Stimulated activated CD8-positive, alpha-beta memory T cell treated with anti-CD3 and anti-CD28 coated beads, Interleukin-2, amount 100 ng/mL, for 1 hour (primary cell): ENCODE results near the gene ROR1.

Source experiments
- DNase-seq, 2 donors: peaks; one replicate each; pipeline ENCODE4 v3.0.0-alpha.2; 2020; ENCODE audit warnings: low read depth in 2 of 2

ROR1 gene

DNA sequence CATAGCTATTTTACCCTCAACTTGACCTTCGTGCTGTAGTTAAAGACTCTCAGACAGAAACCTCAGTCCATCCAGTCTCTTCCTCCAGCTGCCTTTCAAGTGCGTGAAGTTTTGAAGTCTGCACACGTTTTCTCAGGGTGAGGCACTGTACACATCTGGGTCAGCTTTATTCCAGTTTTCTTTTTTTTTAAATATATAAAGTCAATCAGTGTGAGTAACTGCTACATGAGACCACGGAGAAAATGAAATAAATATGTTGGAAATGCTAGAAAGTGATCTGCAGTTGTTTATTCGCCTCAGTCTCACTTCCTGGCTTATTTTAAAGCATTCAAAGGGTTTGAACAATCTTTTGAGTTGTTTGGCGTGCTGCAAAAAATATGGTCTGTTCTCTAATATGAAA is 135.7 kb downstream of the ROR1 start:
- no peak for DNase-seq

DNA sequence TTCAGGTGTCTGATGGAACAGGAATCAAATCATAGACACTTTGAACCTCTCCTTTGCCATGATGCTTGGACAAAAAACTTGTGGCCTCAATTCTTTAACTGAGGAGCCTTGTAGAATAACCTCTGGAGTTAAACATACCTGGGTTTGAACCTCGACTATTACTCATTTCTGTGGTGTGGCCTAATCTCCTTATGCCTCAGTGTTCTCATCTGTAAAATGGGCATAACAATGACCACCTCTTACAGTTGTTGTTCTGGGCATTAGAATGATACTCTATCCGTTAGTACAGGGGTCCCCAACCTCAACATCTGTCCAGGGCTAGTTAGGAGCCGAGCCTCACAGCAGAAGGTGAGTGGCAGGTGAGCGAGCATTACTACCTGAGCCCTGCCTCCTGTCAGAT is 137.2 kb downstream of the ROR1 start:
- DNase-seq: no peak

DNA sequence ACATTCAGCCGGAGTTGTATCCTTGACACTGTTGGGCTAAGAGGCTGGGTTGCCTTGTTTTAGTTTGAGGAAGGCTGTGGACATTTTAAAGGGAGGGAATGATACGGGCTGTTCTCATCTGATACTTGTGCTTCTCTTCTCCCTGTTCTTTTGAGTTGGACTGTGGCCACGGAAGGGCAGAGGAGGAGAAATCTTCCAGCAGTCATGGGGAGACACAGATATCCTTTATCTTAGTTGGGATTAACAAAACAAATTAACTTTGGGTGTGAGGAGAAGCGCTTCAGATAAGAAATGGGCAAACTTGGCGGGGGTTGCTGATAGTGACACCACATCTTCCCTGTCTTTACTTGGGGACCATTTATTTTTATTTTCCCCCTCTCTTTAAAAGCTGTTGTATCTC is 138.8 kb downstream of the ROR1 start:
- DNase-seq: no peak

DNA sequence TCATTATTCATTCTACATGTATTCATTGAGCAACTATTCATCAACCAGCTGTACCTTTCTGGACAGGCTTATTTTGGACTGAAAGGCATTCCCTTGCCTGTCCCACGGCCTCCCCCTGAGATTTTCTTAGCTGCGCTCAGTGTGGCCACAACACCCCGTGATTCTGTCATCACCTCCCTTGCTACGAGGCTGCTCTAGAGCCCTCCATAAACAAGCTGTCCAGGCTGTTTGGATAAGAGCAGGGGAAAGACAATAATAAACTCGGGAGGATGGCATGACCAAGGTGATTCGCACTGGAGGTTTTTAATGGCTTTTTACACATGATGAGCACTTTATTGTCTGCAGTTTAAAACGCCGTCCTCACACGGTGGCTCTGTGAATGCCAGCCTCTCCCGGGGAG is 139.7 kb downstream of the ROR1 start:
- DNase-seq: no peak

DNA sequence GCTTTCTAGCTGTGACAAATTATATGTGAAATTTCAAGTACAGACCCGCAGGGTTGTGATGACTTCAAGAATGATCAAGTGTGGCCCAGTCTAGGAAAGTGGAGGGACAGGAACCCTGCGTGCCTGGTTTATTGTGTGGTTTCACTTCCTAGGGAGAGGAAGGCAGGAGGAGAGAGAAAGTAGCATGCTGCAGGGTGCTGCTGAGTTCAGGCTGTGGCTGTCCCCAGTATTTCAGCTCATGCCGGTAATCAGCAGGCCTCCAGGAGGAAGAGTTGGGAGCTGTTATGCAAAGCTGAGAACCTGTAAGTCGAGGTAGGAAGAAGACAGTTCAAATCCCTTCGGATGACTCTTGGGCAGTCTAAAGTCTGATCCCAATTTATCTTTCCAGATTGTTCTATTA is 140.4 kb downstream of the ROR1 start:
- DNase-seq: no peak

DNA sequence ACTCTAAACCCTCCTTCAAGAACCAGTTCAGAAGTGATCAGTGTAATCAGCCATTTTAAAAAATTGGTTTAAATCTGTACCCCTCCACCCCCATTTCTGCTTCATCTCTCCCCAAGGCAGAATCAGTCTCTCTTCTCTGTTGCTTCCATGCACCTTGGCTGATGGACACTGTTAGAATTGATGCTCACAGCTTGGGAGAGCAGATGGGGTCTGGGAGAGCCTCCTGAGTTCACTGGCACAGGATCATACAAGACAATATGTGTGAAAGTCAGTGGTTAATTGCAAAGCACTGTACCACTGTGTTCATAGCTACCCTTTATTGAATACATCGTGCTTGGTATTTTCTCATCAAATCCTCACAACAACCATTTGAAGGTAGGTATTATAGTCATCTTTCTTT is 140.9 kb downstream of the ROR1 start:
- no peak for DNase-seq

DNA sequence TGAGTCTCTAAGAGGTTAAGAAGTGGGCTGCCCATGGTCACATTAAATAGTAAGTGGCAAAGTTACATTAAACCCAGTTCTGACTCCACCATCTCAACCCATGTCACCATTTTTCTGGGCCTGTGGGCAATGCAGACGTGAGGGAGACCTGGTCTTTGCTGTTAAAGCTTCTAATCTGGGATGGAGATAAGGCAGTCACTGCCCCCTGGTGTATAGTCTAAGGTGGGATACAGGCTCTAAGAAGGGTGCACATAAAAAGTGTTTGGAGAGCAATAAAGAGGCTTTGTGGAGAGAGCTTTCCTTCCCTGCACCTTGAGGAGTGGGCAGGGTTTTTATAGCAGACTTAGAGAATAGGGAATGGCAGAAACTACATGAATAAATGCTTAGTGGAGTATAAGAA is 141.3 kb downstream of the ROR1 start:
- DNase-seq: no peak

DNA sequence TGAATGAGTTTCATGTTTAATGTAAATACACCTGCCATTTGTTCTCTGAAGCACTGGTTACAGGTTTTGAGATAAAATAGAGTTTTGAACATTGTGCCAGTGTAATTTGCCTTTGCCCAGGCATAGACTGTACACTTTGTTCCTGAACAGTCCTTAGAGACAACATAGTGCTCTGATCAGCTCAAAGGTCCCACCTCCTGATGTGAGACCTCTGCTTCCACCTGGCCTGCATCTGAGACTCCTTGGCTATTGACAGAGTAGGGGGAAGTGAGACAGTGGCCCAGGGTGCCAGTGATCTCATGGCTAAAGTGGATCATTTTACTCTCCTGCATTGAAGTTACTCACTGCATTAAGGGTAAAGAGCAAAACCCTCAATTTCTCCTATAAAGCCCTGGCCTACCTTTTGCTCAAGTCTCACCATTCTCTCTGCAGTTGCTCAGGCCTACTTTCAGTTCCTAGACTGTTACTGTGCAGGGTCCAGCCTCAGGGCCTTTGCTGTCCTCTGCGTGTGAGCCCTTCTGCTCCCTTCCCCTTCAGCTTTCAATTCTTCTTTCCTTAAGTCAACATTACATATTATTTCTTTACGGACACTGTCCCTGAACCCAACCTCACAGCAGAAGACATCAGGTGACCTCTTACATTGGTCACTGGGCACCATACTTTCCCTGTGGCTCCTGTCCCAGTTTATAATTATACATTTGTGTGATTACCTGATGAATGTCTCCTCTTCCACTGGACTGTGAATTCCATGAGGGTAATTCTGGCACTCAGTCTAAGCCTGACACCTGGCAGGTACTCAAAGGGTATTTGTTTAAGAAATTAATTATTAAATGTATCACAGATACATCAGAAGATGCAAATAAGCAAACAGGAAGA is 142.9 kb downstream of the ROR1 start:
- DNase-seq: no peak

DNA sequence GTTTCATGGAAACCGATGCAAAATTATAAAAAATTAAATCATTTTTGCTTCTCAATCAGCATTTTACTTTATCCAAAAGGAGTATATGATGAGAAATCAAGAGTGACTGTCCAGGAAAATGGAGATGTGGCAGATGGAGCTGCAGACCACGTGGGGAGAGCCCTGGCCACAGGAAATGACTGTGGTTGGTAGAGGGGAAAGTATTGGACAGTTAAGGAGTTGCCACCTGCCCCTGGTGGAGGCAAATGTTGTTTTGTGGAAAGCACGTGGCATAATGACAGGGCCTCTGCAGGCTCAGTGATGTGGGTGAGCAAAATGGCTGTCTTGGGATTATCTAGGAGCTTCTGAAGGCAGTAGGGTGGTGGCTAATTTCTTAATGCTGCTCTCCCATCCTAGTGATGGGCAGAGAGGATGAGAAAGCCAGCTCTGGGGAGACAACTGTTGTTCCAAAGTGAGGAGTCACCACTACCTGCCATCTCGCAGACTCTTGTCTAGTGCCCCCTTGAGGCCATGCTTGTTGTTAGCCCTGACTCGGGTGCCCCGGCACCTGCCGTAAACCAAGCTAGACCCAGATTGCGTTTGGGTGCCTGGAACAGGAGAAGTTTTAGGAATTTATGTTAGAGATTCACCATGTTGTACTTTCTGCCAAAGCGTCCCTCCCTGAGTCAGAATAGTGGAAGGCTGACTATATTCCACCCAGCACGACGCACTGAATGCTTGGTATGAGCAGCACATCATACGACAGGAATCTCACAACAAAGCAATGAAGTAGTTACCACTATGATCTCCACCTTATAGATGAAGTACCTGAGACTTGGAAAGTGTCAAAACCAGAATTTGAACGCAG is 144.0 kb downstream of the ROR1 start:
- DNase-seq: no peak

DNA sequence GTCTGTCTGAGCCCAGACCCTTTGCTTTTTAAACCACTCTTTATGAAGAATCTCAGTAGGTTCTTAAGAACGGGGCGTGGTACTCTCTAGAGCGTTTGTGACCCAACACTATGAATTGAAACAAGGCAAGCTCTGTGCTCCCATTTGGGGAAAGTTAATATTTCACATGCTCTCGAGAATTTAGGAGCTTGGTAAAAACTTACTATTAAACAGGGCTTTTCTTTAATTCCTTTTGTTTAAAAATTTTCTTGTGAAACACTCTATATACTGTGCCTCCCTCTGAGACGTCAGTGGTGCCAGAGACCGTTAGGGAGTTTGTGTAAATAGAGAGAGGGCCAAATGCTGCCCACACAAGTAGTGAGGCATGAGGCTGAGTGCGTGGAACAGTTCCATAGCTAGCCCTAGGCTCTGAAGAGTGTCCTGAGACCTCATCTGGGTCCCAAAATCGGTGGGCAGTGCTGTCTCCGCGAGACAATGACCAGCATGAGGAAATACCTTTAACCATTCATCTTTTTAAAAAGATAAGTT is 144.7 kb downstream of the ROR1 start:
- no peak for DNase-seq

DNA sequence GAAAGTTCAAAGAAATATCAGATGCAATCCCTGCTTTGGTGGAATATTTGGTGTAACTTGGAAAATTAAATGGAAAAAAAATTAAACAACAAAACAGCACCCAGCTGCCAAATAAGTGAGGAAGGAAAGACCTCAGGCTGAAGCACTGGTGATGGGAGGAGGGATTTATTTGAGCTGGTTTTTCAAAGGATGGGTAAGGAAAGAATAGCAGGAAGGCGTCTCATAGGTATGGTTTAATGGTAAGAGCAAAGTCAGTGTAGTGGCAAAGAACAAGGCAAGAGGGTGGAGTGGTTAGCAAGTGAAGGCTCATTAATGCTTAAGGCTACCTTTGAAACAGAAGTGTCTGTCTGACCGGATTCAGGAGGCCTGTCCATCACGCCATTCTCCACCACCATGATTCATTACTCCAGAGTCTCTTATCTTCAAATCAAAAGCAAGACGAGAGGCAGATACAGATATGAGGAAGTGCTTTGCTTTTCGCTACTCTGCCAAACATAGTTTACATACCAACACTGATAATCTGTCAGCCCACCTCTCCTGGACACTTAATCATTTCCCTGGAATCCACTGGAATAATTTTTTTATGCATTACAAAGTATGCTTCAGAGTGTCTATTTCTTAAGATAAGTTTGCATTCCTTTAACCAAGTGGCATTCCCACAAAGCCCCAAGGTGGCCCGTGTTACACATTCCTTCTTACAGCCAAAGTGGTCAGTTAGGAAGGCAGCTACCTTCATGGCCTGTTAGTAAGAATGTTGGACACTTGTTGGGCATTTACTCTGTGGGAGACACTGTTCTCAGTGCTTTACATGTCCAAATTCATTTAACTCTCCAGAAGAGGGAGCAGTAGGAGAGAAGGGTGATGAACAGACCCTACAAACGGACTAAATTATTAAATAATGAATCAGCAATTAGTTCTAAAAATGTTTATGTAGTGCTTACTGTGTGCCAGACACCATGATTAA is 146.6 kb downstream of the ROR1 start:
- no peak for DNase-seq

DNA sequence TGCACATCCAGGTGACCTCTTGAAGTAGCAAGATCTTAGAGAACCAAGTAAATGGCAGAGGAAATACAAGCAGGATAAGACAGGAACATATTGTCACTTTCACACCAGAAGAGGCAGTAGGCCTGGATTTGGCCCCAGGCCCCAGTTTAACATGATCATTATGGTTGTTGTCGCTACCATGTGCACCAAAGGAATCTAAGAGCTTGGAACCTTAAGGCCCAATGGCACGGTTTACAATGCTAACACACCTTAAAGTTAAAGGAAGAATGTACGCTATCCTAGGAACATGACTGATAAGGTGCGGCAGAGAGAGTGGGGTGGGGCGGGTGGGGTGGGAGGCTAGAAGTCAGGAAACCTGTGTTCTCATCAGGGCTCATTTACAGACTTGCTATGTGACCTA is 147.5 kb downstream of the ROR1 start:
- no peak for DNase-seq

DNA sequence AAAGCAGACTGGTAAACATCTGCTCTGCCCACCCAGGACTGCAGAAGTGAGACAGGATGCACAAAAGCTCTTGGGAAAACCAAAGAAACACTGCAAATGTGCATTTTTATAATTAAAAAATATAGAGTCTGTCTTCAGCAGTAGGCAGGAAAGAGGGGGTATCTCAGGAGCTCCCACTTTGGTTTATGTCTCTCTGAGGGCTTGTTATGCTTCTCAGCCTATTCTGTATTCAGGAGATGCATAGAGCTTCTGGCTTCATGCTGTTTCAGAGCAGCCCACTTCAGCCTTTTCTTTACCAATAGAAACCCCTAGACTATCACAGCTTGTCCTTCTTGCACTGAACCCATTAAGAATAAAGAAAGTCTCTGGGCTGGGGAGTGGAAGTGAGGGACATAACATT is 148.0 kb downstream of the ROR1 start:
- DNase-seq: no peak

DNA sequence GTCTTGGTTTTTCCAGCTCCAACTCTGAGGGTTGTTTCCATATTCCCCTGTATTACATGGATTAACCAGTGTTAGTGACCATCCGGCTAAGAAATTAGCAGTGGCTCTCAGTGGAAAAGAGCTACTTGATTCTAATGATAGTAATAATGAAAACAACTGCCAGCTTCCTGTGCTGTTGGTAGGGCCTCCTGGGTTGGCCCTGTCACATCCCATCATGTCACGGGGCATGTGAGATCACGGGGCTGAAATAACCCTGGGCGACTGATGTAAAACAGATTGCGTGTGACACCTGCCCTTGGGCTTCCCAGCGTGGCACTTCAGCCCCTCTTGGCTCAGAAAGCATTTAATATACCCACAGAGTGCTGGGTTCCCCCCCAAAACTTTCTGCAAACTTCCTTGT is 149.0 kb downstream of the ROR1 start:
- no peak for DNase-seq

DNA sequence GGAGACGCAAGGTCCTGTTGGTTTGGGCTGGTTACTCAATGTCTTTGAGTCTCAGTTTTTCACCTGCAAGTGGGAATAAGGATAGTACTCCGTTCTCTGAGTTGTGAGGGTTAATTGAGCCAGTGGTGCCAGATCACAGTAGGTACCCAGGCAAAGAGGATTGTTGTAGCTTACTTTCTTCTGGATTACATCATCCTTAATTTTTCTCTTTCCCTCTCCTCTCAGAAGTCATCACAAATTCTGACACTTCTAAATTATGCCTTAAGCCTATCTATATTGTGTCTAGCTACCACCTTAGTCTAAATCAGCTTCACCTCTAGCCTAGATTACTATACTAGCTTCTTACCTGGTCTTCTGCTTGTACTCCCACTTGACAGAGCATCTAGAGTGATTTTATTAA is 149.5 kb downstream of the ROR1 start:
- no peak for DNase-seq

DNA sequence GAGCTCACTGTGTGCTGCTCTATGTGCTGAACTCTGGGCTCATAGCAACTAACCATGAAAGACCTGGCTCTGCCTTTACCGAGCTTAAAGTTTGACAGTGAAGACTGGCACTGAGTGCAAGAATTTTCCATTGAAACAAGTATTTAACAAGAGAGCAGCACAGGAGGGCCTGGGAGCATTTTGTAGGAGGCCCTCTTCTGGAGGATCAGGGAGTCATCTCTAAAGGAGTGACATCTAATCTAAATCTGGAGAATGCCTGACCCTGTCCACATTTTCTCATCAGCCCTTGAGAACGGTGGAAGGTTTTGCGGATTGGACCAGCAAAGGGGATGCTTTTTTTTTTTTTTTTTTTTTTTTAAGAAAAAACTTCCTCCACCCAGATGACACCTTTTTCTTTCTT is 150.8 kb downstream of the ROR1 start:
- no peak for DNase-seq

DNA sequence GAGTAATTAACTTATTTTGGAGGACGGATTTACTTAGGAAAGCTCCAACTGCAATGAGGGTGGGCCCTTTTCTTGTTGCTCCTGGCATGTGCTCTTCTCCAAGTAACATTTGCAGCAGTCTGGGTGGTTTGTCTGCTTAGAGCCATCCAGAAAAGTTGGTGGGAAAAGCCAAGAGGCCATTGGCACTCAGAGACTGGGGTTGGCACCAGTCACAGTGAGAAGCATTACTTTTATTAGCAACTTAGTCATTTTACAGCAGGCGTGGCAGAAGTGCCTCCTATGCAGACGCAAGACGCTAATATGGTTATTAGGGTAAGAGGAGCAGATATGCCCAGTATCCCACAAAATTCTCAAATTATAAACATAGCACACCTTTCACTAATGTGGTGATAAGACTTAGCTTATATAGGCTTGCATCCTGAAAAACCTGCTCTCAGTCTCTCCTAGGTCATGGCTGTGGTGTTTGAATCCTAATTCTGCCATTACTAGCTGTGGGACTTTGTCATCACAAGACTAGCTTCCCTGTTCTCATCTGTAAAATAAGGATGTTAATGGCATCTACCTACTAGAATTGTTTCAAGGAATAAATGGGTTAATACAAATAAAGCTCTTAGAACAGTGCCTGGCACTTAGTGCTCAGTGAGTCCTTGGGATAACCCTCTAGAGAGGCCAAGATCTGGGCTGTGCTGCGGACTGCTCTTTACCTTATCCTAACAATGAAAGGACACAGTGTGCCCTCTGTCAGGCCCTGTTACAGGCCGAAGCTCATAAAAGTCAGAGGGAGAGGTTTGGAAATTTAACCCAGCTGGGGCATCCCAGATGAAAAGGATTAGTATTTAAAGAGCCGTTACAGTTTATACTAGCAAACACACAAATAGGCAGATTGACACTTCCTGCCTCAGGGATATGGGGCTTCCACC is 154.6 kb downstream of the ROR1 start:
- no peak for DNase-seq

DNA sequence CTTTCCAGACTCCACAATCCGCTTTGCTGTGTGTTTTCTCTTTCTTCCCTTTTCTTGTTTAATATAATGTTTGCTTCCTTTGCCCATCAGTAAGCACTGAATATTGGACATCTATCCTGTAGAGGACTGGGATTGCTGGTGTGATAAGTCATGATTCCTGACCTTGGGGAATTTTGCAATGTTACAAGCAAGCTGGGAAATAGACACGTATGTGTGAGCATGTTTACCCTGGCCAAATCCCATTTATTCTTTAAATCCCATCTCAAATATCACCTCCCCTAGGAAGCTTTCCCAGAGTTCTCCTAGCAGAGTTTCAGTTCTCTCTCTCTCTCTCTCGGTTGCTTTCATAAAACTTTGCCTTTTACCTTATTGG is 155.3 kb downstream of the ROR1 start:
- no peak for DNase-seq

DNA sequence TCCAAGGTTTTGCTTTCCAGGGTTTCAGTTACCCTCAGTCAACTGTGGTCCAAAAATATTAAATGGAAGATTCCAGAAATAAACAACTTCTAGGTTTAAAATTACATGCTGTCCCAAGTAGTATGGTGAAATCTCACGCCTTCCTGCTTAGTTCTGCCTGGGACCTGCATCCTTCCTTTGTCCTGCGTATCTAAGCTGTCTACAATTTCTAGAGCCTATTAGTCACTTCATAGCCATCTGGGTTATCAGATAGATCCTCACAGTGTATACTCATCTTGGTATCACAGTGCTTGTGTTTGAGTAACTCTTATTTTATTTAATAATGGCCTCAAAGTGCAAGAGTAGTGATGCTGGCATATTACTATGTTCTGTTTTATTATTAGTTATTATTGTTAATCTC is 157.7 kb downstream of the ROR1 start:
- no peak for DNase-seq

DNA sequence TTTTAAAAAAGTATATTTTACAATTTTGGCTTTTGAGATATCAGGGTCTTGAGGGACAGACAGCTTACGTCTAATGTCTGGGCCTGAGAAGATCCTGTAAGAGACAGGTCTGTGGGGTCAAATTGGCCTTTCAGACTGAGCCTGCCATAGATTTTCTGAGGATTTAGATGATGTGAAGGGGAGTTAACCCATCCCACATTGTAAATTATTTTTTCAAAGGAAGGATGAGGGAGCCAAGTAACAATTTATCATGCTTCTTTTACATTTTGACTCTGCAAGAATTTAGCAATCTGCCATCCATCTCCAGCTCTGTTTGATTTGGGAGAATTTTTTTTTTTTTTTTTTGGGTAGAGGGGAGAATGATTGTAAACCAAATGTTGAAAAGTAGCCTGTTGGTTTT is 160.9 kb downstream of the ROR1 start:
- DNase-seq: no peak

DNA sequence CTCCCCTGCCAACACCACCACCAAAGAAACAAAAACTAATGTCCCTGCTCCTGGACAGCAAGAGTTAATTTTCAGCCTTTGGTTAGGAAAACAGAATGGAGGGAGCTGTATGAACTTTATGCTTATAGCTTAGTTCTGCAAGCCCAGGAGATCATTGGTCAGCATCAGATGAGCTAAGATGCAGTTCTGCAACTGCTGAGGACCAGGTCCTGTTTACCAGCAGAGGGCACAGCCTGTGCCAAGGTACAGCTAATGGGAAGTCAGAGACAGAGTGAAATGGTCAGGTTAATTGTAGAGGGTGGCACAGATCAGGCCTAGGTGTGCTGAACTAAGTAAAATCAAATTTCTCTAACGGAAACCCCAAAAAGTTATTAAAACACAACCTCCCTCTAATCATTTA is 161.3 kb downstream of the ROR1 start:
- no peak for DNase-seq
